Measurements from ENCODE around the gene TMEM272. TPM values are rescaled to one million over a fixed set of nuclear protein-coding genes. Genes with fewer than 3 reads are reported as not detected.

Gene TMEM272
- total RNA-seq, 1 experiment from 2014 or later = not detected

- no peak for DNase-seq (ENCODE audit: low read depth)
- in situ Hi-C loops (cut with HindIII; ENCODE audit: low pct_unique_long_range_greater_than_20kb, low sequenced_read_pairs) = no loop called here
Measured at GRCh38 chr13:51815848-51816247, 29.1 kb downstream of the TMEM272 start.

- DNase-seq (ENCODE audit: low read depth) = peak; percentile 60
- in situ Hi-C loops (cut with HindIII; ENCODE audit: low pct_unique_long_range_greater_than_20kb, low sequenced_read_pairs) = no loop called here
Measured at GRCh38 chr13:51814825-51815650, 29.9 kb downstream of the TMEM272 start.

GRCh38 chr13:51814071-51814470 is 30.9 kb downstream of the TMEM272 start:
- in situ Hi-C loops (cut with HindIII; ENCODE audit: low pct_unique_long_range_greater_than_20kb, low sequenced_read_pairs) = no loop called here
- no peak for DNase-seq (ENCODE audit: low read depth)

GRCh38 chr13:51811920-51812451 is 33.0 kb downstream of the TMEM272 start:
- in situ Hi-C loops (cut with HindIII; ENCODE audit: low pct_unique_long_range_greater_than_20kb, low sequenced_read_pairs) = no loop called here
- DNase-seq (ENCODE audit: low read depth) = peak; percentile 43

GRCh38 chr13:51811046-51811445 is 33.9 kb downstream of the TMEM272 start:
- DNase-seq (ENCODE audit: low read depth) = no peak
- in situ Hi-C loops (cut with HindIII; ENCODE audit: low pct_unique_long_range_greater_than_20kb, low sequenced_read_pairs) = no loop called here

GRCh38 chr13:51808811-51809210 is 36.2 kb downstream of the TMEM272 start:
- DNase-seq (ENCODE audit: low read depth) = no peak
- in situ Hi-C loops (cut with HindIII; ENCODE audit: low pct_unique_long_range_greater_than_20kb, low sequenced_read_pairs) = no loop called here

- DNase-seq (ENCODE audit: low read depth) = no peak
- in situ Hi-C loops (cut with HindIII; ENCODE audit: low pct_unique_long_range_greater_than_20kb, low sequenced_read_pairs) = no loop called here
Measured at GRCh38 chr13:51807041-51807440, 37.9 kb downstream of the TMEM272 start.

GRCh38 chr13:51806566-51806965 is 38.4 kb downstream of the TMEM272 start:
- DNase-seq (ENCODE audit: low read depth) = no peak
- in situ Hi-C loops (cut with HindIII; ENCODE audit: low pct_unique_long_range_greater_than_20kb, low sequenced_read_pairs) = no loop called here

GRCh38 chr13:51805925-51806324 is 39.1 kb downstream of the TMEM272 start:
- in situ Hi-C loops (cut with HindIII; ENCODE audit: low pct_unique_long_range_greater_than_20kb, low sequenced_read_pairs) = no loop called here
- DNase-seq (ENCODE audit: low read depth) = no peak

GRCh38 chr13:51805313-51805712 is 39.7 kb downstream of the TMEM272 start:
- in situ Hi-C loops (cut with HindIII; ENCODE audit: low pct_unique_long_range_greater_than_20kb, low sequenced_read_pairs) = no loop called here
- no peak for DNase-seq (ENCODE audit: low read depth)

- in situ Hi-C loops (cut with HindIII; ENCODE audit: low pct_unique_long_range_greater_than_20kb, low sequenced_read_pairs) = no loop called here
- no peak for DNase-seq (ENCODE audit: low read depth)
Measured at GRCh38 chr13:51804295-51805172, 40.4 kb downstream of the TMEM272 start.

- DNase-seq (ENCODE audit: low read depth) = peak; percentile 75
- in situ Hi-C loops (cut with HindIII; ENCODE audit: low pct_unique_long_range_greater_than_20kb, low sequenced_read_pairs) = no loop called here
Measured at GRCh38 chr13:51803422-51804294, 41.3 kb downstream of the TMEM272 start, which contains the start of gene DHRS12. DHRS12 (minus strand) TSS chr13:51804163; CDS start chr13:51799659, 4,504 bp downstream.

GRCh38 chr13:51802631-51803418 is 42.2 kb downstream of the TMEM272 start:
- no peak for DNase-seq (ENCODE audit: low read depth)
- in situ Hi-C loops (cut with HindIII; ENCODE audit: low pct_unique_long_range_greater_than_20kb, low sequenced_read_pairs) = no loop called here

GRCh38 chr13:51801631-51802099 is 43.3 kb downstream of the TMEM272 start:
- in situ Hi-C loops (cut with HindIII; ENCODE audit: low pct_unique_long_range_greater_than_20kb, low sequenced_read_pairs) = no loop called here

GRCh38 chr13:51800486-51800885 is 44.5 kb downstream of the TMEM272 start:
- DNase-seq (ENCODE audit: low read depth) = no peak
- in situ Hi-C loops (cut with HindIII; ENCODE audit: low pct_unique_long_range_greater_than_20kb, low sequenced_read_pairs) = no loop called here

More at GRCh38 chr13:51801631-51802099, 43.3 kb downstream of the TMEM272 start:
- no peak for DNase-seq (ENCODE audit: low read depth)

GRCh38 chr13:51799261-51799660 is 45.7 kb downstream of the TMEM272 start:
- in situ Hi-C loops (cut with HindIII; ENCODE audit: low pct_unique_long_range_greater_than_20kb, low sequenced_read_pairs) = no loop called here
- no peak for DNase-seq (ENCODE audit: low read depth)
